GM12801 (cell line): Measurements from ENCODE around the gene PTBP1.

Source experiments
- TF ChIP-seq, protein P1 (sequence below): IDR thresholded peaks from one replicate; pipeline ENCODE4 v1.5.1; 2011; ENCODE audit warnings: control low read depth; ENCODE audit not compliant: insufficient read length; ENCODE audit errors: extremely low read depth

Gene PTBP1

DNA sequence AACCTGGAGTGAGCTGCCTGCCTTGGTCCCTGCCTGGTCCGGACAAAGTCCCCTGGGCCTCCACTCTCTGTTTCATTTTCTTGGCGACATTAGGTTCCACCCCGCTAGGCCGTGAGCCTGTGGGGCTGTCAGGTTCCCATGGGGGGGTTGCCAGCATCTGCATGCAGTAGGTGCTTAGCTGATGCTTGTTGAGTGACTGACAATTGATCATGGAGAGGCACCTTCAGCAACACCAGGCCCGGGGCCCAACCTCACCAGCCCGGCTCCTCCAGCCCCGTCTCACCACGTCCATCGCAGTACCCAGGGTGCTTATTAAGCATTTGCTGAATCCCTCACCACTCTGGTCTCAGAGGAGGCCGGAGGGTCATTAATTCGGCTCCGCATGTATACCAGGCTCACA, 33.0 kb upstream of the PTBP1 start:
- TF ChIP-seq, protein P1, sequence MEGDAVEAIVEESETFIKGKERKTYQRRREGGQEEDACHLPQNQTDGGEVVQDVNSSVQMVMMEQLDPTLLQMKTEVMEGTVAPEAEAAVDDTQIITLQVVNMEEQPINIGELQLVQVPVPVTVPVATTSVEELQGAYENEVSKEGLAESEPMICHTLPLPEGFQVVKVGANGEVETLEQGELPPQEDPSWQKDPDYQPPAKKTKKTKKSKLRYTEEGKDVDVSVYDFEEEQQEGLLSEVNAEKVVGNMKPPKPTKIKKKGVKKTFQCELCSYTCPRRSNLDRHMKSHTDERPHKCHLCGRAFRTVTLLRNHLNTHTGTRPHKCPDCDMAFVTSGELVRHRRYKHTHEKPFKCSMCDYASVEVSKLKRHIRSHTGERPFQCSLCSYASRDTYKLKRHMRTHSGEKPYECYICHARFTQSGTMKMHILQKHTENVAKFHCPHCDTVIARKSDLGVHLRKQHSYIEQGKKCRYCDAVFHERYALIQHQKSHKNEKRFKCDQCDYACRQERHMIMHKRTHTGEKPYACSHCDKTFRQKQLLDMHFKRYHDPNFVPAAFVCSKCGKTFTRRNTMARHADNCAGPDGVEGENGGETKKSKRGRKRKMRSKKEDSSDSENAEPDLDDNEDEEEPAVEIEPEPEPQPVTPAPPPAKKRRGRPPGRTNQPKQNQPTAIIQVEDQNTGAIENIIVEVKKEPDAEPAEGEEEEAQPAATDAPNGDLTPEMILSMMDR = no peak

DNA sequence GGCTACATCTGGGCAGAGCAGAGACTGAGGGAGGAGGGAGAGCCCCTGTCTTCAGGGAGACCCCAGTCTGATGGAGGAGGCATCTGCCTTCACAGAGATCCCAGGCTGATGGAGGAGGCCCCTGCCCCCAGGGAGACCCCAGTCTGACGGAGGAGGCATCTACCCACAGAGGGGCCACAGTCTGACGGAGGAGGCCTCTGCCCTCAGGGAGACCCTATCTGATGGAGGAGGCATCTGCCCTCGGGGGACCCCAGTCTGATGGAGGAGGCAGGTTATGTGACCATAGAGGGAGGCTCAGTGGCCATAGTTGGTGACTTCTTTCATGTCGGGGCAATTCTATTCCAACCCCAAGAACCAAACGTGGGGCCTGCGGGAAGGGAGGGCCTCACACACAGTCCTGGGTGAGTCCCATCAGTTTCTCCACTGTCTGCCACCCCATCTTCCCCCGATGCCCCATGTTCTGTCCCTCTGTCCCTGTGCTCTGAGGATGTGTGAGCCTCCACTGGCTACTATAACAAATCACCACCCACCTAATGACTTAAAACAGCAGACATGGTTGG, 32.0 kb upstream of the PTBP1 start:
- TF ChIP-seq, protein P1 = no peak

DNA sequence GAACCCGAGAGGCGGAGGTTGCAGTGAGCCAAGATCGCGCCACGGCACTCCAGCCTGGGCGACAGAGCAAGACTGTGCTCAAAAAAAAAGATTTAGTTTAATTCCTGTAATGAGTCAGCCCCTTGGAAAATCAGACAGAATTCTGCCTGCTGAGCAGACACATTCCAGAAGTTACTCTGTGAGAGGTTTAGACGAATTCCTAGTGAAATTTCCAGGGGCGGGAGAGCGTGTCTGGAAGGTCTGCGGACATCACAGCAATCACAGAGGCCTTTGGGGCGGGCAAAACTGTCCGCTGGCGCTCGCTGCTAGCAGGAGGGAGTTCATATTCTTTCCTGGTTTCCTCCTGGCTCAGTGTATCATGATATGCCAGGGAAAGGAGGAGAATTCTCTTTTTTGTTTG, 28.8 kb upstream of the PTBP1 start:
- TF ChIP-seq, protein P1 = no peak

DNA sequence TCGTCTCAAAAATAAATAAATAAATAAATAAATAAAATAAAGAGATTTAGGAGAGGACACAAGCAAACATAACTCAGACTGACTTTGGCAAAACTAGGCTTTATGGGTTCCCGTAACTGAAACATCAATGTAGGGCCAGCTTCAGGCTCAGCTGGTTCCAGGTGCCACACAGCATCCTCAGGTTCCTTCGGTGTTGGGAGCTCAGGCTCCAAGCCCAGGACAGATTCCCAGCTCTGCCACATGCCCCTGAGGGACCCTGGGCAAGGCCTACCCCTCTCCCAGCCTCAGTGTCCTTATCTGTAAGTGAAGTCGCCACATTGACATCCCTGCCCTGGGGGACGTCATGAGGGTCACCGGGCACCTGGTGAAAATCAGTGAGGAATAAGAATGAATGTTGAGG, 27.6 kb upstream of the PTBP1 start:
- TF ChIP-seq, protein P1 = no peak

DNA sequence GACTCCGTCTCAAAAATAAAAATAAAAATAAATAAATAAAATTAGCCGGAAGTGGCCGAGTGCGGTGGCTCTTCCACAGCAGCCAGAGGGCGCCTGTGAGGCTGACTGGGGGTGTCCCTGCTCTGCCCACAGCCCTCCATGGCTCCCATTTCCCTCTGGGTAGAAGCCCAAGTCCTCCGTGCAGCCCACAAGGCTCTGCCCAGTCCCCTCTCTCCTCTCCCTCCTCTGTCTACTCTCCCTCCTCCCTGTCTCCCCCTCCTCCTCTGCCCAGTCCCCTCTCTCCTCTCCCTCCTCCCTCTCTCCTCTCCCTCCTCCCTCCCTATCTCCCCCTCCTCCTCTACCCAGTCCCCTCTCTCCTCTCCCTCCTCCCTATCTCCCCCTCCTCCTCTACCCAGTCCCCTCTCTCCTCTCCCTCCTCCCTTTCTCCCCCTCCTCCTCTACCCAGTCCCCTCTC, 25.9 kb upstream of the PTBP1 start:
- TF ChIP-seq, protein P1 = no peak

DNA sequence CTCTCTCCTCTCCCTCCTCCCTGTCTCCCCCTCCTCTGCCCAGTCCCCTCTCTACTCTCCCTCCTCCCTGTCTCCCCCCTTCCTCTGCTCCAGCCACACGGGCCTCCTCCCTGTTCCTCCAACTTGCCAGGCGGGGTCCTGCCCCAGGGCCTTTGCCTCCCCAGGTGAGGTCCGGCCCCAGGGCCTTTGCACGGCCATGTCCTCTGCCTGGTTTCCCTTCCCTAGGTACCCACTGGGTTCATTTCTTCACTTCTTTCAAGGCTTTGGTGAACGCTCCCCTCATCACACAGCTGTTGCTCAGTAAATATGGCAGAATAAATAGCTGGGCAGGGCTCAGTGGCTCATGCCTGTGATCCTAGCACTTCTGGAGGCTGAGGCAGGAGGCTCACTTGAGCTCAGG, 25.2 kb upstream of the PTBP1 start:
- TF ChIP-seq, protein P1 = no peak

DNA sequence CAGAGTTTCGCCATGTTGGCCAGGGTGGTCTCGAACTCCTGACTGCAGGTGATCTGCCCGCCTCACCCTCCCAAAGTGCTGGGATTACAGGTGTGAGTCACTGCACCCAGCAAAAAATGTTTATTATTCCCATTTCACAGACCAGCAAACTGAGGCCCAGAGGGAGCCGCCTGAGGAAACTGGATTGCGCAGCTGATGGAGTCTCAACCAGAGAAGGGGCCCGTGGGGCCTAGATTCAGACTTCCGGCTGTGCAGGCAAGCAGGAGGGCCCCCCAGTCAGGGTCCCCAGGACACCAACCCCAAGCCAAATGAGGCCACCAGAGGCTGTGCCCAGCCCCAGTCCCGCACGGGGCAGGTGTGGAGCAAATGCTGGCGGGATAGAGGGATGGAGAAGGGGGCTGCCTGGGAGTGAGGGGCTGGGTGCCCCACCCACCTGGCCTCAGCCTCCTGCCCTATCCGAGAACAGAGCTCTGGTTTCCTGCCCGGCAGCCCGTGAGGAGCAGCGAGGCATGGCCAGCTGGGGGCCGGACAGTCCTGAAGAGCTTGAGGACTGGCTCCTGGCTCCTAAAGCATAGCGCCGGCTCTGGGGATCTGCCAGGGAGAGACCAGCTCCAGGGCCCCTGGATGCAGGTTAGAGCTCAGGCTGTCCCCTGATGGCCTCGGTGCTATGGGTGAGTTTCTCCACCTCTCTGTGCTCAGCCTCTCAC, 24.4 kb upstream of the PTBP1 start:
- TF ChIP-seq, protein P1 = no peak
